CD14-positive monocyte (primary cell): ENCODE measurements around the gene PLCG1. TPM values are rescaled to one million over a fixed set of nuclear protein-coding genes. Genes with fewer than 3 reads are reported as not detected.

Source experiments
- DNase-seq, 3 donors: peaks; one replicate each; pipeline ENCODE4 v3.0.0-alpha.2; 2011 to 2022
- H2AFZ ChIP-seq: 2 replicates; pipeline ENCODE4 v1.6.0; 2012; ENCODE audit warnings: mild to moderate bottlenecking, low read depth, low read length, inconsistent platforms; ENCODE audit not compliant: insufficient read depth, poor library complexity, severe bottlenecking
- H3K27ac ChIP-seq, 2 donors: 1 replicate in 1 of 2; 2 replicates in 1 of 2; pipeline ENCODE4 v1.5.1; 2012 to 2013; ENCODE audit warnings: low read length in 2 of 2, control low read depth in 1 of 2, inconsistent platforms in 1 of 2, low read depth in 1 of 2, mild to moderate bottlenecking in 1 of 2
- H3K27me3 ChIP-seq, 2 donors: one replicate each; pipeline versions ENCODE4 v1.6.0 to v1.6.1; 2011 to 2013; ENCODE audit warnings: low read length in 2 of 2; ENCODE audit not compliant: control insufficient read depth in 2 of 2, insufficient read depth in 2 of 2
- H3K36me3 ChIP-seq, 2 donors: replicated peaks in 1 of 2; 1 replicate in 1 of 2; 2 replicates in 1 of 2; pipeline versions ENCODE4 v1.5.1 to v1.6.1; 2012 to 2013; ENCODE audit warnings: low read length in 2 of 2, control low read depth in 1 of 2, inconsistent platforms in 1 of 2, mild to moderate bottlenecking in 1 of 2; ENCODE audit not compliant: insufficient read depth in 2 of 2, control insufficient read depth in 1 of 2
- H3K4me1 ChIP-seq, 2 donors: 1 replicate in 1 of 2; 2 replicates in 1 of 2; pipeline versions ENCODE4 v1.5.1 to v1.6.1; 2012 to 2013; ENCODE audit warnings: low read length in 2 of 2, control low read depth in 1 of 2, inconsistent platforms in 1 of 2, mild to moderate bottlenecking in 1 of 2, moderate library complexity in 1 of 2; ENCODE audit not compliant: insufficient read depth in 2 of 2, control insufficient read depth in 1 of 2
- H3K4me2 ChIP-seq: replicated peaks from 2 replicates; pipeline ENCODE3; 2012; ENCODE audit warnings: low read length, moderate library complexity, mild to moderate bottlenecking; ENCODE audit not compliant: poor library complexity, severe bottlenecking; ENCODE audit errors: extremely low read depth
- H3K4me3 ChIP-seq, 3 experiments: fragments of 200-600 bp in 1 of 3; sonication (generic) in 1 of 3; replicated peaks in 1 of 3; 1 replicate in 2 of 3; 2 replicates in 1 of 3; pipeline ENCODE4 v1.5.1; 2011 to 2013; ENCODE audit warnings: low read length in 3 of 3, mild to moderate bottlenecking in 3 of 3, control low read depth in 2 of 3, low read depth in 2 of 3, inconsistent platforms in 1 of 3, moderate library complexity in 1 of 3
- H3K79me2 ChIP-seq: 2 replicates; pipeline ENCODE4 v1.6.0; 2012; ENCODE audit warnings: mild to moderate bottlenecking, control low read depth, inconsistent platforms, low read length, moderate library complexity; ENCODE audit not compliant: insufficient read depth
- H3K9ac ChIP-seq: 2 replicates; pipeline ENCODE4 v1.6.0; 2017; ENCODE audit warnings: low read length, mild to moderate bottlenecking; ENCODE audit not compliant: insufficient read depth, poor library complexity, severe bottlenecking
- H3K9me3 ChIP-seq, 2 donors: replicated peaks in 1 of 2; 1 replicate in 1 of 2; 2 replicates in 1 of 2; pipeline versions ENCODE4 v1.5.1 to v1.6.1; 2012 to 2013; ENCODE audit warnings: low read length in 2 of 2, control low read depth in 1 of 2; ENCODE audit not compliant: control insufficient read depth in 1 of 2, insufficient read depth in 1 of 2
- H4K20me1 ChIP-seq: 2 replicates; pipeline ENCODE4 v1.6.0; 2012; ENCODE audit warnings: mild to moderate bottlenecking, low read length, control low read depth, moderate library complexity; ENCODE audit not compliant: insufficient read depth
- H3K27ac Mint-ChIP-seq, 7 donors: one replicate each; pipeline ENCODE4 v1.8.0; 2020; ENCODE audit warnings: mild to moderate bottlenecking in 7 of 7, mixed read lengths in 7 of 7, moderate library complexity in 6 of 7, inconsistent platforms in 2 of 7
- H3K27me3 Mint-ChIP-seq, 3 donors: one replicate each; pipeline ENCODE4 v1.8.0; 2021 to 2022; ENCODE audit warnings: low read depth in 3 of 3, mild to moderate bottlenecking in 3 of 3, mixed read lengths in 3 of 3, moderate library complexity in 3 of 3, inconsistent platforms in 1 of 3
- H3K36me3 Mint-ChIP-seq, 2 donors: one replicate each; pipeline ENCODE4 v1.8.0; 2020; ENCODE audit warnings: mixed read lengths in 2 of 2, inconsistent platforms in 1 of 2, mild to moderate bottlenecking in 1 of 2
- H3K4me1 Mint-ChIP-seq: one replicate; pipeline ENCODE4 v1.8.0; 2020; ENCODE audit warnings: mild to moderate bottlenecking, mixed read lengths
- H3K4me3 Mint-ChIP-seq, 2 donors: one replicate each; pipeline ENCODE4 v1.8.0; 2020; ENCODE audit warnings: mild to moderate bottlenecking in 2 of 2, mixed read lengths in 2 of 2, moderate library complexity in 1 of 2
- H3K9me3 Mint-ChIP-seq, 7 donors: one replicate each; pipeline ENCODE4 v1.8.0; 2020 to 2022; ENCODE audit warnings: mixed read lengths in 7 of 7, mild to moderate bottlenecking in 6 of 7, moderate library complexity in 6 of 7, inconsistent platforms in 2 of 7
- WGBS: methylation state at CpG from one replicate; pipeline ENCODE4 v1.1.5; 2013; ENCODE audit warnings: missing lambda C conversion rate; ENCODE audit not compliant: insufficient coverage; 5-methylcytosine and 5-hydroxymethylcytosine counted together
- intact Hi-C, 2 donors: fragments of 100-400 bp; cut with micrococcal nuclease; formaldehyde crosslinking; loops; one replicate each; pipeline versions ENCODE4 v1.15.0 to v1.15.1; 2023
- polyA plus RNA-seq, 3 donors: library from polyadenylated mRNA; depleted of rRNA in 1 of 3; unstranded in 2 of 3; stranded (reverse) in 1 of 3; fragments of 300-500 nt in 2 of 3; fragments of >200 nt in 1 of 3; fragmentation: Illumina TruSeq in 2 of 3; gene quantifications; 1 replicate in 2 of 3; 2 replicates in 1 of 3; pipeline ENCODE4 v1.2.3, GENCODE V29; 2012 to 2021
- TF ChIP-seq, protein P1 (sequence below): fragments of 200-600 bp; IDR thresholded peaks from one replicate; pipeline ENCODE4 v1.8.0; 2022; ENCODE audit warnings: antibody characterized with exemption, mild to moderate bottlenecking

Gene PLCG1
- polyA plus RNA-seq, 3 donors, result 0.33 to 3.8 (median 1.0) TPM

DNA sequence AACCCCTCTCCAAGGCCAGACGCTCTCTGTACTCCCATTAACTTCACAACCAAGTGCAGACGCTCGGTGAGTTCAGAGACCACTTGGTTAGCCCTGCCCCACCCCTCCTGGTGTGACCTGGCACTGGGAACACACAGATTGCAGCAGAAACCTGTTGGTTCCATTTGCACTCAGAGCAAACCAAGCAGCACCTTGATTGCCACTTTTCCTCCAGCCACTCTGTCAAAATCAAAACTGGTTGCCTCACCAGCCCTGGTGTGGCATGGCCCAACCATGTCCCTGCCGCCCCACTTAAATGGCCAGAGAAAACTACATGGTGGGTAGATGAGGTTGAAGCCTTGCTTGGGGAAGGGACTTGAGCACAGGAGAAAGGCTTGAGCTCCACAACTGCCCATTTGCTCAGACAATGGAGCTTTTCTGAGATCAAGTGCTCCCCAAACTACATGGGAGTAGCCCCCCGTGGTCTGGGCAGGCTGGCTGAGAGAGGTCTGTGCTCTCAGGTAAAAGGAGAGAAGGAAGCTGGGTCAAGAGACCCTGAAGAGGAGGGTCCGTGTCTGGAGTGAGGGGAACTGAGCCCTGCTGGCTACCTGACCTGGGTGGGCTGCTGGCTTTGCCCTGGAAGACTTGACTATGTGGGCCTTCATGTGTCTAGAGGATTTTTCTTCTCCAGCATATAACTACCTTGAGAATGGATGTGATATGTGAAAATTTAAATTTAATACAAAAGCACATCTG lies 43.4 kb downstream of the PLCG1 start:
- TF ChIP-seq, protein P1, sequence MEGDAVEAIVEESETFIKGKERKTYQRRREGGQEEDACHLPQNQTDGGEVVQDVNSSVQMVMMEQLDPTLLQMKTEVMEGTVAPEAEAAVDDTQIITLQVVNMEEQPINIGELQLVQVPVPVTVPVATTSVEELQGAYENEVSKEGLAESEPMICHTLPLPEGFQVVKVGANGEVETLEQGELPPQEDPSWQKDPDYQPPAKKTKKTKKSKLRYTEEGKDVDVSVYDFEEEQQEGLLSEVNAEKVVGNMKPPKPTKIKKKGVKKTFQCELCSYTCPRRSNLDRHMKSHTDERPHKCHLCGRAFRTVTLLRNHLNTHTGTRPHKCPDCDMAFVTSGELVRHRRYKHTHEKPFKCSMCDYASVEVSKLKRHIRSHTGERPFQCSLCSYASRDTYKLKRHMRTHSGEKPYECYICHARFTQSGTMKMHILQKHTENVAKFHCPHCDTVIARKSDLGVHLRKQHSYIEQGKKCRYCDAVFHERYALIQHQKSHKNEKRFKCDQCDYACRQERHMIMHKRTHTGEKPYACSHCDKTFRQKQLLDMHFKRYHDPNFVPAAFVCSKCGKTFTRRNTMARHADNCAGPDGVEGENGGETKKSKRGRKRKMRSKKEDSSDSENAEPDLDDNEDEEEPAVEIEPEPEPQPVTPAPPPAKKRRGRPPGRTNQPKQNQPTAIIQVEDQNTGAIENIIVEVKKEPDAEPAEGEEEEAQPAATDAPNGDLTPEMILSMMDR, result no peak
- Mint-ChIP-seq H3K4me3 (no peak overlapping the region), H3K27ac (peak overlapping the region in 1 of 7 donors; percentile 15), H3K9me3 (no peaks in the 10 kb centered on the region), H3K4me1 (no peaks in the 10 kb centered on the region), H3K36me3 (peaks cover 12 to 43% of the 10 kb centered on the region in 2 donors), H3K27me3 (peaks cover 0 to 16% (median 6%) of the 10 kb centered on the region in 3 donors)
- Histone ChIP-seq H3K27me3 (no peaks in the 10 kb centered on the region), H3K4me1 (no peaks in the 10 kb centered on the region), H3K27ac (no peak overlapping the region), H3K4me2 (no peak overlapping the region), H4K20me1 (no peaks in the 10 kb centered on the region), H3K9ac (no peak overlapping the region), H3K4me3 (no peak overlapping the region), H3K79me2 (no peaks in the 10 kb centered on the region), H2AFZ (no peak overlapping the region), H3K36me3 (peaks cover 0 to 7% of the 10 kb centered on the region in 2 donors), H3K9me3 (no peaks in the 10 kb centered on the region)
- no peak for DNase-seq
- intact Hi-C loops, result no loop called here
- WGBS, result 98% methylated on average over 6 of the region's 6 CpGs

- Histone ChIP-seq H3K9me3 (no peaks in the 10 kb centered on the region), H3K27ac (no peak overlapping the region), H3K4me2 (no peak overlapping the region), H3K4me1 (no peaks in the 10 kb centered on the region), H3K79me2 (no peaks in the 10 kb centered on the region), H3K9ac (no peak overlapping the region), H3K27me3 (no peaks in the 10 kb centered on the region), H2AFZ (no peak overlapping the region), H4K20me1 (no peaks in the 10 kb centered on the region), H3K4me3 (no peak overlapping the region), H3K36me3 (peaks cover 0 to 7% of the 10 kb centered on the region in 2 donors)
- H3K9me3 Mint-ChIP-seq, result no peaks in the 10 kb centered on the region
- peaks cover 12 to 36% of the 10 kb centered on the region in 2 donors for H3K36me3 Mint-ChIP-seq
- no CpG with 5 or more reads among the region's 3 CpGs for WGBS
- TF ChIP-seq, protein P1, result no peak
- no peak for DNase-seq
- no peak overlapping the region for H3K4me3 Mint-ChIP-seq
- H3K27me3 Mint-ChIP-seq, result peaks cover 0 to 15% (median 6%) of the 10 kb centered on the region in 3 donors
- intact Hi-C loops, result no loop called here
- H3K27ac Mint-ChIP-seq, result no peak overlapping the region
- H3K4me1 Mint-ChIP-seq, result no peaks in the 10 kb centered on the region
Observed at GRCh38 chr20:41181567-41181966, 44.2 kb downstream of the PLCG1 start.
